GM12864 (cell line): ENCODE measurements around the gene ARMS2.

Experiments used
- DNase-seq: peaks from one replicate; pipeline ENCODE4 v3.0.0-alpha.2; 2011; ENCODE audit warnings: low read depth
- H3K4me3 ChIP-seq: 2 replicates; pipeline ENCODE4 v1.5.1; 2011; ENCODE audit warnings: mild to moderate bottlenecking, low read depth, low read length, control low read depth
- CTCF ChIP-seq: IDR thresholded peaks from 2 replicates; pipeline ENCODE4 v1.5.1; 2011; ENCODE audit warnings: low read depth, mild to moderate bottlenecking, moderate library complexity, low read length, control low read depth, inconsistent platforms; ENCODE audit errors: missing control alignments

The ARMS2 gene

GRCh38 chr10:122460891-122461293 is 6.4 kb downstream of the ARMS2 start:
- no peak overlapping the region for H3K4me3 ChIP-seq
- DNase-seq = no peak
- TF ChIP-seq CTCF = no peak

GRCh38 chr10:122461367-122461728 is 6.9 kb downstream of the ARMS2 start, which contains the start of gene HTRA1:
TSS of gene HTRA1 (plus strand) at chr10:122461553. CDS start at chr10:122461653, 100 bp downstream.
- no peak within 1 kb of the TSS for H3K4me3 ChIP-seq
- no peak for DNase-seq
- TF ChIP-seq CTCF = no peak

GRCh38 chr10:122461729-122462532 is 7.5 kb downstream of the ARMS2 start:
- DNase-seq = no peak
- TF ChIP-seq CTCF = no peak
- H3K4me3 ChIP-seq = no peak overlapping the region

DNA sequence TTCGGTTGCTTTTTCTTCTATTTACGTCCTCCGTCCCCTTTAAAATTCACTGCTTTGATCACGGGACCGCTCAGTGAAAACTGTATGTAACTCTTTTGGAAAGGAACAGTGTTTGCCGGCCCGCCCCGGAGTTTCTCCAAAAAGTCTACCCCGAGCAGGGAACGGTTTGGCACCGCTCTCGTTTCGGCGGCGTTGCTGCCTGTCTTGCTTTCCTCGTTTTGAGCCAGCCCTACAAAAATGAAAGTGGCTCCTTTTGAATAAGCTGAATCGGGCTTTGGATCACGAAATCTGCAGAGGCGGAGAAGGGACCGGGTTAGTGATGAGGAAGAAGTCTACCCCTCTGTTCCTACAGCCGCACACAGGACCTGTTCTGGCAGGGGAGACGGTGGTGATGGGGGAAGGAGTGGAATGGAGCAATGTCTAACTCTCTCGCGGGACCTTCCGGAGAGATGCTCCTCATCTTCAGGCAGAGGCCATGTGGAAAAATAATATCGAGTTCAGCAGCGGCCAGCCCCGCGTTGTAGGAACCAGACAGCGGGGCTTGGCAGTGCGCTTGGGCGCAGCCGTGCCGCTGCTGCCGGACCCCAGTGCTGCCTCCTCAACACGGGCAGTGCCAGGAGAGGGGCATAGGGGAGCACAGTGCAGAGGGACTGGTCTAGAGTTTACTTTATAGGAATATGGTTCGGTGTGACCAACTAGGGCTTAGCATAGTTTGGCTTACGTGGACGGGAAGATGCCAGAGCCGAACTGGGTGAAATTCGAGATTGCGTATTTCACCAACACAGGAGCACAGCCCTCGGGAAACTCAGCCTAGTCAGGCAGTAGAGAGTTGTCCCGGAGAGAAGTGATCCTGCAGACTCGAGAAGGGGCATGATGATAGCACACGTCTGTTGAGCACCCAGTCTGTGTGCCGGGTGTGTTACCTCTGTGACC is 8.3 kb downstream of the ARMS2 start:
- no peak overlapping the region for H3K4me3 ChIP-seq
- no peak for TF ChIP-seq CTCF
- DNase-seq = no peak

DNA sequence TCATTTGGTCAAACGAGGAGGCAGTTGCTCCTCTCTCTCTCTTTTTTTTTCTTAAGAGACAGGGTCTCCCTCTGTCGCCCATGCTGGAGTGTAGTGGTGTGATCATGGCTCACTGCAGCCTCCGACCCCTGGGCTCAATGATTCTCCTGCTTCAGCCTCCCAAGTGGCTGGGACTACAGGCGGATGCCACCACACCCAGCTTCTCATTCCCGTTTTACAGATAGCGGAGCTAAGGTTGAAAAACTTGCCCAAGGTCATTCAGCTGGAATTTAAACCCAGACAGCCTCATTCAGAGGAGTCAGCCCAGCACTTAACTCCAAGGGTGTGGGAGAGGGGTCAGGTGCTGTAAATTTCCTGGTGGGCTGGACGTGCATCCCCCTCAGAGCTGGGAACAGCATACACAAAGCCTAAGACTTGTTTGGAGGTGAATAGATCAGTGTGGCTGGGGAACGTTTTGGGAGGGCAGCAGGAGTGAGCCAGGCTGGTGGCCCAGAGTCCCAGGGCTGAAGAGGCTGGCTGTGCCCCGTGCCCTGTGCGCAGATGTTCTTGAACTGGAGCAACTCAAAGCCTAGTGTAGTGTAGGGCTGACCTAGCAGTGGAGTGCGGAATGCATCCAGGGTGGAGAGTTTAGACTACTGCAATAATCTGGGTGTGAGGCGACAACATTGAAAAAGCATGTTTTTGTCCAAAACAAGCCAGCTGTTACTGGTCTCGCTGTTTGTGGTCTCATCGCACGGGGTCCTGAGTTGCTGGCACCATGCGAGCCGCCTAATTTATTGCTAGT is 9.2 kb downstream of the ARMS2 start:
- H3K4me3 ChIP-seq = no peak overlapping the region
- TF ChIP-seq CTCF = no peak
- DNase-seq = no peak

DNA sequence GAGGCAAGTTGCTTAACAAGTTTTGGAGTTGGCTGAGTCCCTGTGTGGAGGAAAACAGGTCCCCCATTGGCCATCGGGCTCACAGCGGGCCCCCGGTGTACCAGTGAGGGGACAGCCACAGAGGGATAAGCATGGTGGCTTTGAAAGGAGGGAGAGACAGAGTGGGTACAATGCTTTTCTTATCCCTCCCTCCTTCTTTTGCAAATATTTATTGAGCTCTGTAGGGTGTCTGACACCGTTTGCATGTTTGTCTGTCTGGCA is 9.7 kb downstream of the ARMS2 start:
- DNase-seq = no peak
- no peak overlapping the region for H3K4me3 ChIP-seq
- no peak for TF ChIP-seq CTCF
